Stimulated activated CD4-positive, alpha-beta T cell treated with anti-CD3 and anti-CD28 coated beads, Interleukin-12 subunit alpha, Interleukin-12 subunit beta, amount 100 ng/mL, for 48 hours (primary cell): Measurements from ENCODE around the gene MICAL1.
"Not testable (repeated sequence)": the region's sequence is repeated elsewhere in the genome, so short reads cannot be mapped to it uniquely, and the experiment has no call there.

ENCODE experiments used
- DNase-seq, 3 donors: peaks; one replicate each; pipeline ENCODE4 v3.0.0-alpha.2; 2020; ENCODE audit warnings: low read depth in 2 of 3, low spot score in 1 of 3

Gene MICAL1

DNA sequence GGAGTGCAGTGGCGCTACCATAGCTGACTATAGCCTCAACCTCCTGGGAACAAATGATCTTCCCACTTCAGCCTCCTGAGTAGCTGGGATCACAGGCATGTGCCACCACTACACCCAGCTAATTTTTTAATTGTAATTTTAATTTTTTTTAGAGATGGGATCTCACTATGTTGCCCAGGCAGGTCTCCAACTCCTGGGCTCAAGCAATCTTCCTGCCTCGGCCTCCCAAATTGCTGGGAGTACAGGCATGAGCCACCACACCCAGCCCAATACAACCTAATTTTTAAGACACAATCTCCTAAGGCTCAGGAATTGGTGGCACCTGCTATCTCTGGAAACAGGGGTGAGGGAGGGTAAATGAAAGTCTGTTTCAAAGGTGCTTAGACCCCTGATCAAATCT lies 21.6 kb upstream of the MICAL1 start:
- DNase-seq: no peak

DNA sequence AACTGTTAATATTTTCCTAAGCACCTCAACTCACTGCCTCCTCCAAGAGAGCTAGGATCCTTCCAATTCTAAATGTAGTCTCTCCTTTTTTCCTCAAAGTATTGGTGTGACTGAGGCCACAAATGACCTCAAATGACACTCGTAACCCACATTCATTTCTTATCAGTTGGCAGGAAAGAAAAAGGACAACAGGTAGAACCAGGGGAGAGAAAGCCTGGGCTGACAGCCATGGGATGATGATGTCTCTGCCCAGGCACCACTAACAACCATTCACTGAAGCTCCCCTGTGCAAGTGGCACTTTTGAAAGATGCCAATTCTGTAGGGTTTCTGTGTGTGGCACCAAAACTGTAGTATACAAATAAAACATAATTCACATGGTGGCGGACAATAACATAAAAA lies 20.1 kb upstream of the MICAL1 start:
- no peak for DNase-seq

DNA sequence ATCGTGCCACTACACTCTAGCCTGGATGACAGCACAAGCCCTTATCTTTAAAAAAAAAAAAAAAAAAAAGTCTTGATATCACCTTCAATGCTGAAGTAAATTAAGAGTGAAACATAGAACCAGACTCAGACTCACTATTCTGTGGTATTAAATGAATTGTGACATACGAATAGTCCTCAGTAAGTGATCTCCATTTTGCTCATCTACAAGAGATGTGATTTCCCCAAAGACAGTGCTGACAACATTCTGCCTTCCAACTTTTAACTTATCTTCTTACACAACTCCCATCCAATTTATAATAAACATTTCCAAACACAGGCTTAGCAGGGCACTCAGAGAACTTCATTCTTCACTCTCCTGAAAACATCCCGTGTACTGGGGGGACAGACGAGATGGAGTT lies 19.4 kb upstream of the MICAL1 start:
- no peak for DNase-seq

DNA sequence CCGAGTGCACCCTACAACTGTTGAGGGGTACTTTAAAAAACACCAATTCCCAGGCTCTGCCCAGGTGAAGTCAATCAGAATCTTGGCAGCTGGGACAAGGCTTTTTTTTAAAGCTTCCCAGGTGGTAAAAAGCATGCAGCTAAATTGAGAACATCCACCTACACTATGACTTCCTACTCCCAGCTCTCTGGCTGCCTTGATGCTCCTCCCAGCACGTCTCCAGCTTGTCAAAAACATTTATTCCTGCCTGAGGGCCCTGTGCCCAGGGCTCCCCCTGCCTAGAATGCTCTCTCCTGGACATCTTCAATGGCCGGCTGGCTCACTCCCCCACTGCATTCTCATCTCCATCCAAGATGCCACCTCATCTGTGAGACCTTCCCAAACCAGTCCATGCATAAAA lies 17.5 kb upstream of the MICAL1 start:
- DNase-seq: no peak

DNA sequence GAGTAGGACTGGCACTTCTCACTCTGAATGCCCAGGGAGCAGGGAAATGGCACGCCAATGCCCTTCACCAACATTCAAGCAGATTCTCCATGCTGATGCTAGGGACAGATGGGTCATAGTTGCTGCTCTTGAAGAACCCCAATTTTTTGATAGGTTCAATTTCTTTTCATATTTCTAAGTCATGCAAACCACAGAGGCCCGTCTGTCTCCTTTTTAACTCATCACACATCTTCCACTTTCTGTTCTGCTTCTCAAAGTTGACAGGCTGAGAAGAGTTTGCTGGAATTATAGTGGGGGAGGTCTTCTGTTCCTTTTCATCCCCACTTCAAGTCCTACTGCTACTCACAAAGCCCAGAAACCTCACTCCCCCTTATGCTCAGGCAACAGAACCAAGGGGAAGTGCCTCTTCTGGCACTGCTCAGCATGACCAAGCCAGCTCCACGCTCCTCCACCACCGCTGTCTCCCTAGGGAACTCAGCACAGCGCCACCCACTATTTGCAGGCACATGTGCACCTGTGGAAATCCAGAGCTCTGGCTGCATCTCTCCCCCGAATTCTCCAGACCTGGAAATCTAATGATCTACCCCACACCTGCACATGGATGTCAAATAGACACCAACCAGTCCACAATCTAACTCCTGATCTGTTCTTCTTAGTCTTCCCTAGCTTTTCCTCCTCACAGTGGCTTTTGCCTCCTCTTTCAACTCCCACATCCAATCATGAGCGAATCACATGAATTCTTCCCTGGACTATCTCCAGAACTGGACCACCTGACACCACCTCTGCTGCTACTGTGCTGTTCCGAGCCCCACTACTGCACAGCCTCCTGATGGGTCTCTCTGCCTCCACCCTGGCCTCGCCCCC lies 16.8 kb upstream of the MICAL1 start:
- DNase-seq: no peak

DNA sequence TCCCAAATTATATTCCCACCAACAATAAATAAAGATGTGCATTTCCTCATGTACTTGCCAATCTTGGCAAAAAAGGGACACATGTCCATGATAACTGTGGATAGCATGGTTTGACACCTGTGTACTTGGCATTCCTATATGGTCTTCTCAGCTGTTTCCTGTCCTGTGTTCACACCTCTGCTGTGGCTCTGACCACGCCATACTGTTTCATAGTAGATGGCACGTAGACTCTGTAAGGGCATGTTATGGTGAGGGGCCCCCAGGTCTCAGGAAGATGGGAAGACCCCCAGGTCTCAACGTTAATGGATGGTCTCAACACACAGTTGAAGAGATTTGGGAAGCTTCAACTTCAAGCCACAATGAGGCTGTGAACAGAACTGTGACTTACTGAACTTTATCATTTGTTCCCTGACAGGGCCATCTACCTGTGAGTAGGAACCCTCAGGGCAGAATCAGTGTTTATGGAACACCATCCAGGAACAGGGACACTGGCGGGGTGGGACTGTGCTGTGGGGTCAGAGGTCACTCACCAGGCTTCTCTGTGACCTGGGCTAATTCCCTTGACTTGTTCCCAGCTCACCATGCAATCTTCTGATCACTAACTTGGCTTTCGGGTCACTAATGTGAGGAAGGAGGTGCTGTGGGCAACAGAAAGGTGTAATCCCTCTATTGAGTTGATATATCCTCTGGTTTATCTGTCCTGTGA lies 15.7 kb upstream of the MICAL1 start:
- DNase-seq: no peak

DNA sequence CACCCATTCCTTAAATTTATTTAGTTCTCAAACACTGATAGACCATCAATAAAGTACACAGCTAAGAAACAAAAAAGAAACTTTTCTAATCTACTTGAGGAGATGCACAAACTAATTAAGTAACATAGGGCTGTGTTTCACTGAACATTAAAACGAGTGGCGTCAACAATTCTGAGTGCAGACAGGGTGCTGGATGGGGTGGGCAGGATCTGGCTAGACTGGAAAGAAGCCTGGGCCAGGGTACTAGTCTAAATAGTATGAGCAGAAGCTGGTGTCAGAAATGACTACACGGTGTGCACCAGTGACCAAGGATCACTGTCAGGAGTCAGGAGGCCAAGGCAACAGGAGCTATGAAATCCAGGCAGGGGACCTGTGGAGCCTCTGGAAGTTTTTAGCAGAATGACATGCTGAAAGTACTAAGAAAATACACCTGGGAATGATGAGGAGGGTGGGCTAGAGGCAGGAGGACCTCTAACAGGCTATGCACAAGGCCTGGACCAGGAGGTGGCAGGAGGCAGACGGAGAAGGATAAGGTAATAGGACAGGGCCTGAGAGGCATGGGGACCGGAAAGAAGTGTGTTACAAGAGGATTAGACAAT lies 14.1 kb upstream of the MICAL1 start:
- no peak for DNase-seq

DNA sequence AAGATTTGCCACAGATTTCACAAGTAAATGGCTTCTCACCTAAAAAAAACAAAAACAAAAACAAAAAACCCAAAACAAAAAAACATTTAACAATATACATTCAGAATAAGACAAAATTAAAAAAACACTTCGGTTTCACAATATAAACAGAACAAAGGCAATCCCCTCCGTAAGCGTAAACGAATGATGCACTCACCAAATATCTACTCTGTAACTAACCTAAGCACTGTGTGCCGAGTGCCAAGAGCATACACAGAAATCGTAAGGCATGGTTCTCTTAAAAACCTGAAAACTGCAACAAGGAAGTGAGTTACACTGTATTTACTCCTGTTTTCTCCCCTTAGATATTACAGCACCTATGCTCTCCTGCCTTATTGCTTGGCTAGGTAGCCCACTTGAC lies 12.1 kb upstream of the MICAL1 start:
- DNase-seq: no peak

DNA sequence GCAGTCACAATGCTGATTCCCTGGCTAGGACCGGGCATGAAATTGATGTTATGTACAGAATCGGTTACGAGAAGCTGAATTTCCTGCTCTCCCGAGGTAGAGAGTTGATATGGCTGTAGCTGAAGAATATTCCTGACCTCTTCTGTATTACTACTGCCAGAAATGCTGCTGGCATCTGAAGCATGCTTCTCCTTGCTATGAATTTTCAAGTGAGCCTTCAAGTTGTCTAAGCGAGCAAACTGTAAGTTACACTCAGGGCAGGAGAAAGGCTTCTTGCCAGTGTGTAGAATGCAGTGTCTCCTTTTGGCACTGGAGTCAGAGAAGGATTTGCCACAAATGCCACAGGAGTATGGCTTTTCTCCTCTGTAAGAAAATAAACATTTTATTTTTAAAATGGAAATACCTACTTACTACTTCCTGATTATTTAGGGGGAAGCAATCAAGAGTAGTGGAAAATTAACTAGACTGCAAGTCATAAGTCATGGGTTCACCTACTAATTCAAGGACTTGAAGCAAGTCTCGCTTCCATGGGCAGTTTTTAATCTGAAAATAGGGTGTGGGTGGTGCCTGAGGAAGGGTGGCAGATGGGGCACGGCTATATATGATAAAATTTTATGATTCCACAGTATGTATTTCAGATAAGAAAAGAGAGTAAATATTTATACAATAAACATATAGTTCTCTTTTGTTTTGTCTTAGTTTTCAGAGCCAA lies 10.8 kb upstream of the MICAL1 start:
- no peak for DNase-seq

DNA sequence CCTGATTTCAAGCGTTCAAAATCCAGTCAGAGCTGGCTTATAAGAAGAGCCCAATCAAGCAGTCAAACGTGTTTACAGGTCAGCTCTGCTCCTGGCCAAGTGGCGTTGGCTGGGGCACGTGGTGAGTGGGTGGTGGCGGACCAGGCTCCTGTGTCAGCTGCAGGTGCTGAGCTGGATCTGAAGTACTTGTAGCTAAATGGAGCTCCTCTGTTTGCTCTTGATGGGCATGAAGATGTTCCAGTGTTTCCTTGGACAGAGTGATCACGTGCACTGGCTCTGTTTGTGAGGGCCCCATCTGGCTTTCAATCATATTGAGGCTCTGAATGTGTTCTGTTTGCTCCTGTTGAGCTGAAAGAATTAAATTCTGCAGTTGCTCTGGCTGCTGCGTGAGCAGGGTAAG lies 10.2 kb upstream of the MICAL1 start:
- DNase-seq: no peak

DNA sequence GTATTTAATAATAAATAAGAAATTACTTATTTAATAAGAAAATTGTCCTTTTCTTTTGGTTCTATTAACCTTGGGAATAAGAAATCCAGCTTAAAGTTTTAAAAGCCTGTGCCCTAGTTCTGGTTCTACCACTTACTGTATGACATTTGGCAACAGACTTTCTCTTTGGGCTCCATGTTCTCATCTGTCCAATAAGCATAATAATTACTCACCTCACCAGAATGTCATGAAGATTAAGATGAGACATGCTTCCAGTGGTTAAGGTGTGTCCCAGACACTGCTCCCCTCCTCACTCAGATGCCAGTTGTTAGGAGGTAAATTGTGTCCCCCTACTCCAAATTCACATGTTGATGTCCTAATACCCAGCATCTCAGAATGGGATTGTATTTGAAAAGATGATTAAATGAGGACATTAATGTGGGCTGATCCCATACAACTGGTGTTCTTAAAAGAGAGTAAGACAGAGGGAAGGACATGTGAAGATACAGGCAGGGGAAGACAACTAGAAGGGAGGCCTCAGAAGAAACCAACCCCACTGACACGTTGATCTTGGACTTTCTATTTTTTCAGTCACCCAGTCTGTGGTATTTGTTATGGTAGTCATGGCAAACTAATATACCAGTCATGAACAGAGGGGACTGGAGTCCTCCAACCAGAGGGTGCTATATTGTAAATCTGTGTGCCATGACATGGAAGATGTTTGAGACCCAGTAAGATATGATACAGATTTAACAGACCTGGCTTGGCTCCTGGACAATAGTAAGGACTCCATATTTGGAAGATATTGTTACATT lies 6.4 kb upstream of the MICAL1 start:
- no peak for DNase-seq

DNA sequence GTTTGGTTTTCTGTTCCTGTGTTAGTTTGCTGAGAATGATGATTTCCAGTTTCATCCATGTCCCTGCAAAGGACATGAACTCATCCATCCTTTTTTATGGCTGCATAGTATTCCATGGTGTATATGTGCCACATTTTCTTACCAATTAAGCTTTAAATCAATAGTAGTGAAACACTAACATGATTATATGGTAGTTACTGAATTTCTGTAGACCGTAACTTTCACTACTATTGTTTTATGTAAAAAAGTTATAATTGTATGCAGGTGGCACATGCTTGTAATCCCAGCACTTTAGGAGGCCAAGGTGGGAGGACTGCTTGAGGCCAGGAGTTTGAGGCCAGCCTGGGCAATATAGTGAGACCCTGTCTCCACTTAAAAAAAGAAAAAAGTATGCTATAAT lies 5.6 kb upstream of the MICAL1 start:
- not testable (repeated sequence) for DNase-seq

DNA sequence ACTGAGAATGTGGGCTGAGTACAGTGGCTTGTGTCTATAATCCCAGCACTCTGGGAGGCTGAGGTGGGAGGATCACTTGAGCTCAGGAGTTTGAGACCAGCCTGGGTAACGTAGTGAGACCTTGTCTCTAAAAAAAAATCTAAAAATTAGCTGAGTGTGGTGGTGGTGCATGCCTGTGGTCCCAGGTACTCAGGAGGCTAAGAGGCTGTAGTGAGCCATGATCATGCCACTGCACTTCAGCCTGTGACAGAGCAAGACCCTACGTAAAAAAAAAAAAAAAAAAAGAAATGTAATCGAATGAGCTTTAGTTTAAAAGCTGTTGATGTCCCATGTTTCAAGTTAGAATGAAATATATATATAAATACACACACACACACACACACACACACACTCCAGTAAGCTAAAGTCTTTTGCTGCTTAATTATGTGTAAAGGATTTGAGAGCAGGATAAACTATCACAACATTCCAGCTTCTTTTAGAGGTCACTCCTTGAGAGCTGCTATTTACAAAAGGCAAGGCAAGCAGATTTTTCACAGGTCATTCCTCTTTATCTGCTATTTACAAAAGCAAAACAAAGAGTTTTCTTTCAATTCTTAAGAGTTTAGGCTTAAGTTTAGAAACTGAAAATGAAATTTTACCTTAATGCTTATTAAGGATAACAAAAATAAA lies 4.7 kb upstream of the MICAL1 start:
- no peak for DNase-seq

DNA sequence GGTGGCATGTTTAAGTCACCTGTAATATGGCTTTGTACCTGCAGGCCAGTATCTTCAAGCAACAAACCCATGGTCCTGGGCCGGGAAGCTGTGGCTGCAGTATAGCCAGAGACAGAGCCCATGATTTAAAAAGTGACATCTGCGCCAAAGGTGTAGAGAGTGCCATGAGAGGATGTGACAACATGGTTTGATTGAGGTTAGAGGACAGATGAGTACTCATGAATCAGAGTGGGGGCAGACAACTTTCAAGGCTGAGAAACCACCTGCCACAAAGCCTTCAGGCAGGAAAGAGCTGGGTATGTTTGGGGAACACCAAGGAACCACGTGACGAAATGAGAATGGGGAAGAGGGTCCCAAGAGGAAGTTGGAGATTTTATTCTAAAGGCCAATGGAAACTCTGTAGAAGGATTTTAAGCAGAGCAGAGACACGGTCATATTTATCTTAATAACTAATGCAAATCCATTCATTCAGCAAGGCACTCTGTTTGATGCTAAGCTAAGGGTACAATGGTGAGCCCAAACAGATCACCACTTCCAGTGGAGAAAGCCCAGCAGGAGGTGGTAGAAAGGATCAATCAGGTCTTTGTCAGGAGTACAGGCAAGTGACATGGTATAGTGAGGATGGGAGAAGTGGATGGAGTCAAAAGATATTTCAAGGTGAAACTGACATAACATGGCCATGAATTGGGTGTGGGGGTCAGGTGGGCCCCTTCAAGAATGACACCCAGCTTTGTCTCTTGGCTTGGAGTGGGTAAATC lies 3.4 kb upstream of the MICAL1 start:
- peak in 1 of 3 donors; percentile 43 for DNase-seq

DNA sequence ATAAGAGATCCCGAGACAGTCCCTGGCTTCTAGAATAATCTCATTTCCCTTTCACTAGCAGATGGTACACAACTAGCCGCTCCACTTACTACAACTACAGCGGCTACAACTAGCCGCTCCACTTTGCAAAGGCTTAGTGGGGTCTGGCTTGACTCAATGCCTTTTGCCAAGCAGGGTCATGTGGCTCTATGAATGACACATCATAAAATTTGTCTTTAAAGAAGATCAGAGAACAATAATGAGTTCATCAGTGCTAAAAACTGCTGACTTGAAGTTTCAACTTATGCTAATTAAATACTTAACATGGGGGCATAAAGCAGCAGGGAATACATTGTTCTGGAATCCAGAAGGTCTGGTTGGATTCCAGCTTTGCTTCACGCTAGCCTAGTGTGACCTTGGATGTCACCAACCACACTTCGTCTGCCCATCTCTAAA lies 2.0 kb upstream of the MICAL1 start:
- no peak for DNase-seq

DNA sequence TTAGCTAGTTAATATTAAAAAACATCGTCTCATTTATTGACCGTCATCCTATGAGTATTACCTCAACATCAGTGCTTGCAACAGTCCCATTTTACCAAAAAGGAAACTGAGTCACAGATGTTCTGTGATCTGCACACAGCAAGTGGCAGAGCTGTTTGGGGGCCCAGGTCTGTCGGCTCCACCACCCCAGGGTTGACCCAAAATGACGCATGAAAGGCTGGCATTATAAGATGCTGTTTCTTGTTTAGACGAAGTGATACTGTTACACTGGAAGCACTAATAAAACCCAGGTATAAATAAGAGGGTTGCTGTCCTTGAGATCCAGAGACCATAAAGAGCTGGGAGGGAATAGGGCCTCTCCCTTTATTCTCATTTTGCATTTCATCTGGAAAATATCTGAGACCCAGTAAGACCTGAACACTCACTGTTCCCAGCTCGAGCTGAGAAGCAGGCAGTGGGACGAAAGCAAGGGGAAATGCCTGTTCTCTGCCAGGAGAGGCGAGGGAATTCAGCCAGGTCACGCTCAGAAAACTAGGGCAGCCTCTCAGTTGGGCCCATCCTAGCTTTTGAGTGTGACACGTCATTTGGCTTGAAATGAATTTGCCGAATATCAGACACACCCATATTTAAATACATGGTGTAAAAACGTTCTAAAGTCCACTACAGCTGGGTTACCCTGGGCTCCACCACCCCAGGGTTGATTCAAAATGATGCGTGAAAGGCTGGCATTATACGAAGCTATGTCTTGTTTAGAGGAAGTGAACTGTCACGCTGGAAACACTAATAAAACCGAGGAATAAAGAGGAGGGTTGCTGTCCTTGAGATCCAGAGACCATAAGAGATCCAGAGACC lies 1.4 kb upstream of the MICAL1 start:
- DNase-seq: no peak

DNA sequence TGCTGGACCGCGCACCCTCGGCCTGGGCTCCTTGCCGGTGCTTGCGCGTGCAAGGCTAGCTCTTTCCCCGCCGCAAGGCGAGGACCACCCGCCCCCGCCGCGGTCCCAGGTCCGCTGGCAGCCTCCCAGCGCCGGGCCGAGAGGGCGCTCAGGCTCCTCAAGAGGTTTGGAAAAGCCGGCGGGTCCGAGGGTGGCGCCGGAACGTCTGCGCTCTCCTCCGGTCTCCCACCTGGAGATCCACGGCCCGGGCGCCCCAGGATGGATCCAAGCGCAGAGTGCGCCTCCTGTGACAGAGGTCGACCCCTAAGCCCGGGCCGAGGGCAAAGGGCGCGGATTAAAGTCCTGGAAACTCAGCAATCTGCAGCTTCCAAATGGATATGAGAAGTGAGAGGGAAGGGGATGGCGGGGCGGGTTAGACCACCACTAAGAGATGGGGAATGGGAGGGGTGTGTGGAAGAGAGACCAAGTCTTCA lies 575 bp upstream of the MICAL1 start:
- DNase-seq: no peak
